Ramos (cell line): ENCODE data around the gene ITGB3.

Experiments used
- in situ Hi-C: fragments of 300-500 bp; cut with MboI; formaldehyde crosslinking; loops from one replicate; pipeline ENCODE4 v1.14.3; 2022; ENCODE audit warnings: low sequenced_read_pairs; ENCODE audit not compliant: unreplicated experiment

ITGB3 gene

GRCh38 chr17:47270946-47271705 is 17.5 kb downstream of the ITGB3 start:
- in situ Hi-C loops = no loop called here

DNA sequence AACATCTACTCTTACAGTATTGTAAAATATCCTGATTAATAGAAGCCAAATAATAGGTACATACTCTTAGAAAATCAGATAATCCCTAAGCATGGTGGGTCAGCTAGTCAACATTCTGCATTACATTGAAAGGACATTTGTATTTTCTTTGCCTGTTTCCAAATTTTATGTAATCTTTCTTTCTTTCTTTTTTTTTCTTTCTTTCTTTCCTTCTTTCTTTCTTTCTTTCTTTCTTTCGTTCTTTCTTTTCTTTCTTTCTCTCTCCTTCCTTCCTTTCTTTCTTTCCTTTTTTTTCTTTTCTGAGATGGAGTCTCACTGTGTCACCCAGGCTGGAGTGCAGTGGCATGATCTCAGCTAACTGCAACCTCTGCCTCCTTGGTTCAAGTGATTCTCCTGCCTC is 18.9 kb downstream of the ITGB3 start:
- in situ Hi-C loops = no loop called here

DNA sequence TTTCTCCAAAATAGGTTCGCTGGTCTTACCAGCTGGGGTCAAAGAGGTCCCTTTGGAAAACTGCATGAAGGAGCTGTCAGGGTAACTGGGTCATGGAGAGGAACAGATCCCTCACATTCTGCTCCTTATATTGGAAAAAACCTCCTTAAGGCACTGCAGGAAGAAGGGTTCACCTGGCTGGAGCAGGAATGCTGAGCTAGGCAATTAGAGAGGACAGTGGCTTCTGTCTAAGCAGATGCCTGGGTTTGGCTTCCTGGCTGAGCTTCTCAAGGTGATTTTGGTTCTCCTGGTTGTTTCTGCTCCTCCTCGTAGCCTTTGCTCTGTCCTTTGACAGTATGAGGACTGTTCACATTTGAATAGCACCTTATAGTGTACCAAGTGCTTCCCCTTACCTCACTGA is 19.6 kb downstream of the ITGB3 start:
- in situ Hi-C loops = no loop called here

- in situ Hi-C loops = no loop called here
These were observed 20.9 kb downstream of the ITGB3 start for GRCh38 chr17:47274319-47275069.

DNA sequence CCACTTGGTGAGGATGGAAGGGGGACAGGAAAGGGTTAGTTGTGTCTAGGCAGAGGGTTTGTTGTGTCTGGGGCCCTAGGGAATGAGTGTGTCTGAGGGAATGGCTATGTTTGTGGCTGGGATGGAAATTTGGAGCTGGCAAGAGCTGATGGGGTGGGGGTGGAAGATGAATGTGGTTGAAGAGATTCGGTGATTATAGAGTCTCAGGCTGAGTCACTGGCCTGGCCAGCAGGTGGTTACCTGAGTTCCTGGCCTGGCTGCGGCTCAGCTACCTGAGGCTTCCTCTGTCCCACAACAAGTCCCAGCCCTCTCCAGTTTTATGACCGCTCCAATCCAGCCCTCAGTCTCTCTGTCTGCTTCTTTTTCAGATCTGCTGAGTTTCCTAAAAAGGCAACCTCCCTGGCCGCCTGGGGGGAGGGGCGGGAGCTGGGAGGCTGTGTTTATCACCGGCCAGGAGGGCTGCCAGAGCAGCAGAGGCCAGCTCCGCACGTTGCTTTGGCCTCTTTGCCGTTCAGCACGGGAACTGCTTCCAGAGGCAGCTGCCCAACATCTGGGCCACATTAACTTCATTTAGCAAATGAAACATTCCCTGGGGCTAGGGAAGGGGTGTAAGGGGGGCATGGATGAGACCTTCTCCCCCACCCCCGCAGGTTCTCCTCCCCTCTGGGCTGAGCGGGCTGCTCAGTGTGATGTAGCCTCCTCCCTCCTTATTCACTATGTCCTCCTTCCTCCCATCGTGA is 21.8 kb downstream of the ITGB3 start:
- in situ Hi-C loops = no loop called here

DNA sequence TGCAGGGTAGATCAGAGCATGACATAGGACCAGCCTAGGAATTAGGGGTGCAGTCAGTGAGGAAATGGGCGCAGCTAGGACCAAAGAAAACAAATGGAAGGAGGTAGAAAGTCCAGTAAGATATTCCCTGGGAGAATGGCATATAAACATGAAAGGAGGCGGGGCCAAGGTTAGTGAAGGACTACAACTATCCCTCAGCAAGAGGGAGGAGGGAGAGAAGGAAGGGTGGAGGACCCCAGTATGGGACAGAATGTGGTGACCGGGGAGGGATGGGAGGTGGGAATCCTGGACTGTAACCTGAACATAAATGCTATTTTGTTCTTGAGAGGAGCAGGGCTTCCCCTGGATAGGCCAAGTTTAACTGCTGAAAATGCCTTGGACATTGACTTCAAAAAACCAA is 22.8 kb downstream of the ITGB3 start:
- in situ Hi-C loops = no loop called here

DNA sequence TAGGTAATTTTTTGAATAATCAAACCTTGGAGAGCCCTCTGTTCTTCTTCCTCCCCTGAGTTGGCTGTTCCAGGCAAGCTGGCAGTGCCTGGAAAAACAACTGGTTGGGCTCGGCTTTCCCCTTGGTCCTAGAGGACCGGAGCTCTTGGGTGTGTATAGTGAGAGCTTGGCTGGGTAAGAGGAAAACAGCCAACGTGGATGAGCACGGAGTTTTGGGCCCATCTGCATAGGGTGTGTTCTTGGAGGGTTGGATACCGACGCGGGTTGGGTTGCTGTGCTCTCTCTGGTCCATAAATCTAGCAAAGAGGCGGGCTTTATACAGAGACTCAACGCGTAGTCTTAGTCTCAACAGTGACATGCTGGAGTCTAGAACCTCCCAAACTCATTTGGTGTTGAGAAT is 23.2 kb downstream of the ITGB3 start:
- in situ Hi-C loops = no loop called here

DNA sequence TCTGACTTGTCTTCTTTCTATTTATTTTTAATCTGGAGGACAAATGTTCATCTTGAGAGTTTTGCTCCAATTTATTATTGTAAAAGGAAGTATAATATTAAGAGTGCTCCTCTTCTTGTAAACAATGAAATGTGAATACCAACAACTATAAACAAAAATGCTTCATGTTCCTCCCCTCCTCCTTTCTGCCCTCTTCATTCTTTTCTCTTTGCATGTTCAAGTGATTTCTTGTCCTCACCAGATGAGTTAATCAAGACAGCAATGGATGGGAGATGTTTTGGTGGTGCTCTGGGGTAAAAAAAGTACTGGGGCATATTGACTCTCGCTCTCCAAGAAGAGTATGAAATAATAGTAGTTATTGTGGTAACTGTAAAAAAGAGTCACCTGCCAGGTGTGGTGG is 24.3 kb downstream of the ITGB3 start:
- in situ Hi-C loops = no loop called here

DNA sequence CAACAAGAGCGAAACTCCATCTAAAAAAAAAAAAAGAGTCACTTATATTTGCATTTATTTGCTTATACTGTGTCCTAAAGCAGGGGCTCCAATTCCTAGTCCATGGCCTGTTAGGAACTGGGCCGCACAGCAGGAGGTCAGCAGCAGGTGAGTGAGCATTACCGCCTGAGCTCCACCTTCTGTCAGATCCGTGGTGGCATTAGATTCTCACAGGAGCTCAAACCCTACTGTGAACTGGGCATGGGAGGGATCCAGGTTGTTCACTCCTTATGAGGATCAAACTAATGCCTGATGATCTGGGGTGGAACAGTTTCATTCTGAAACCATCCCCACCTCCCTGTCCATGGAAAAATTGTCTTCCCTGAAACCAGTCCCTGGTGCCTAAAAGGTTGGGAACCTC is 24.9 kb downstream of the ITGB3 start:
- in situ Hi-C loops = no loop called here

DNA sequence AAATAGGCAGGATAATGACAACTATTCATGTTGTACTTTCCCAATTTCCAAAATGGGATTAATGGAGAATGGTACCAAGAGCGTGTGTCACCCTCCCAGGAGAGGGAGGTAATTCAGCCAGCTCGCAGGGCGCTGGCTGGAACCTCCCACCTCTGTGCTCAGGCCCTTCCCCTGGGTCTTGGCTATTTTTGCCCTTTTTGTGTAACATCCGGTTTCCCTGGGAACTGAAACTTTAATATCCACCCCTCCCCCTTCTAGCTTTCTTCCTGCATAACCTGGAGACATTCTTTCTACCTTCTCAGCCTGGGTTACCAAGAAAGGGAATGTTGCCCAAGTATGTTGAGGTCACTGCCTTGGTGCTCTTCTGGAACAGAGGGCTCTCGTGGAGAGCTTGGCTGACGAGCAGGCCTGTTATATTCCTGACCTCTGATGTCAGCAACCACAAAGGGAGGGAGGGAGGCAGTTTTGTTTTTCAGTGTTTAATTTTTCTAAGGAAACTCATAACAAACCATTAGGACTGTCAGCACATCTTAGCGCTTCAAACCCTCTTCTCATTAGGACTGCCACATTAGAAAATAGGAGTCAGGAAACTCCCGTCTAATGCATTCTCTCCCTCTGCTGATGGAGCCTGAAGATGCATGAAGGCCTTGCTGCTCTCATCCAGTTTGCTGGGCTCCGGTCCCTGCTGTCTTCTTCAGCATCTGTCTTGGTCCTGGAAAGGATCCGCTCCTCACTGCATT is 25.6 kb downstream of the ITGB3 start:
- in situ Hi-C loops = no loop called here

- in situ Hi-C loops = no loop called here
These were observed 26.6 kb downstream of the ITGB3 start for GRCh38 chr17:47280072-47280811.

GRCh38 chr17:47281216-47281615 is 27.6 kb downstream of the ITGB3 start:
- in situ Hi-C loops = no loop called here

DNA sequence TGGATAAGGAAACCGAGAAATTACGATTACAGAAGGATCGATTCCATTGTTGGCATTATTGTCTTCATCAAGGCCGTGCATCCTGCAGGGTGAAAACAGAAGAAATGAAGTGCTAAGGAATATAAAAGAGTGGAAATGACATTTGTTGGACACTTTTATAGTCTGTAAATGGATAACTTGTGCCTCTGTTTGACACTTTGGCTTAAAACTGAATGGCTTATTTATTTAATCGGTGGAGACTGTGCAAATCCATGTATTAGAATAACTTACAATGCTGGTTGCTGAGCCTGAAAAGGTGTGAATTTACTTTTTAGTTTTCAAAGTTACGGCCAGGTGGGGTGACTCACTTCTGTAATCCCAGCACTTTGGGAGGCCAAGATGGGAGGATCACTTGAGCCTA is 31.4 kb downstream of the ITGB3 start:
- in situ Hi-C loops = no loop called here

GRCh38 chr17:47286198-47286914 is 32.7 kb downstream of the ITGB3 start:
- in situ Hi-C loops = no loop called here

DNA sequence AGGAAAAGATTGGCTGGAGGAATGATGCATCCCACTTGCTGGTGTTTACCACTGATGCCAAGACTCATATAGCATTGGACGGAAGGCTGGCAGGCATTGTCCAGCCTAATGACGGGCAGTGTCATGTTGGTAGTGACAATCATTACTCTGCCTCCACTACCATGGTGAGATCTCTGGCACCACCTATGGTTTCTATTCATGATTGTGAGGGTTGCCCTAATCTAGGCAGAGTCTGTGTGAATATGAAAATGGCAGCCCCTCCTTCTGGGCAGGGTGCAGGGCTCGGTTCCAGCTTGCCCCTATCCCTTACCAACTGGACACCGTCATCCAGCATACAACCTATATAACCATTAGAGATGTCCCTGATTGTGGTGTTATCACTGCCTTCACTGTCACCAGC is 33.4 kb downstream of the ITGB3 start:
- in situ Hi-C loops = no loop called here

DNA sequence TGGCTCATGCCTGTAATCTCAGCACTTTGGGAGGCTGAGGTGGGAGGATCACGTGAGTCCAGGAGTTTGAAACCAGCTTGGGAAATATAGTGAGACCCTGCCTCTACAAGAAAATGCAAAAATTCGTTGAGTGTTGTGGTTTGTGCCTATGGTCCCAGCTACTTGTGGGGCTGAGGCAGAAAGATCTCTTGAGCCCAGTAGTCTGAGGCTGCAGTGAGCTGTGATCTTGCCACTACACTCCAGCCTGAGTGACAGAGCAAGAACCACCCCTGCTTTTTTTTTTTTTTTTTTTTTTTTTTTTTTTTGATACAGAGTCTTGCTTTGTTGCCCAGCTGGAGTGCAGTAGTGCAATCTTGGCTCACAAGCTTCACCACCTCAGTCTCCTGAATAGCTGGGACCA is 34.0 kb downstream of the ITGB3 start:
- in situ Hi-C loops = no loop called here

- in situ Hi-C loops = no loop called here
These were observed 35.0 kb downstream of the ITGB3 start for GRCh38 chr17:47288531-47289116.

DNA sequence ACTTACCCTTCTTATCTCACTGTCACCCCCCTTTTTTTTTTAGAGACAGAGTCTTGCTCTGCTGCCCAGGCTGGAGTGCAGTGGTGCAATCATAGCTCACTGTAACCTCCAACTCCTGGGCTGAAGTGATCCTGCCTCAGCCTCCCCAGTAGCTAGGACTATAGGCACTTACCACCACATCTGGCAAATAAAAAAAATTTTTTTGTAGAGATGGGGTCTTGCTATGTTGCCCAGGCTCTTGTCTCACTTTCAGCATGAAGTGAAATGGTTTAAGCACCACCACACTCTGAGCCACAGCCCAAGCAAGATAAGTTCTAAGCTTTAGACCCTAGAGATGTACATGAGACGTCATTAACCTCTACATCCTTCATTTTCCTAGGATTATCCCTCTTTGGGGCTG is 35.7 kb downstream of the ITGB3 start:
- in situ Hi-C loops = no loop called here

- in situ Hi-C loops = no loop called here
These were observed 37.2 kb downstream of the ITGB3 start for GRCh38 chr17:47290870-47291241.
